Hematopoietic multipotent progenitor cell treated with erythropoietin and hydrocortisone succinate and interleukin-3 and kit ligand, for 6 days (in vitro differentiated cells): Measurements from ENCODE around the gene PAPOLB.

Experiments
- DNase-seq: peaks from one replicate; pipeline ENCODE4 v3.0.0-alpha.2; 2015

Gene PAPOLB

GRCh38 chr7:4820405-4820966 lies 41.3 kb downstream of the PAPOLB start:
- no peak for DNase-seq

GRCh38 chr7:4819560-4820404 lies 42.0 kb downstream of the PAPOLB start:
- no peak for DNase-seq

GRCh38 chr7:4818000-4818794 lies 43.6 kb downstream of the PAPOLB start:
- no peak for DNase-seq

GRCh38 chr7:4817178-4817901 lies 44.5 kb downstream of the PAPOLB start:
- no peak for DNase-seq

GRCh38 chr7:4816419-4817080 lies 45.3 kb downstream of the PAPOLB start:
- no peak for DNase-seq

- DNase-seq: no peak
Observed at GRCh38 chr7:4815609-4816418, 46.0 kb downstream of the PAPOLB start.

GRCh38 chr7:4815121-4815520 lies 46.7 kb downstream of the PAPOLB start:
- DNase-seq: no peak

GRCh38 chr7:4814433-4814832 lies 47.4 kb downstream of the PAPOLB start:
- DNase-seq: peak; percentile 27

- DNase-seq: no peak
Observed at GRCh38 chr7:4809666-4810065, 52.2 kb downstream of the PAPOLB start.

GRCh38 chr7:4809091-4809591 lies 52.7 kb downstream of the PAPOLB start:
- peak; percentile 30 for DNase-seq

- no peak for DNase-seq
Observed at GRCh38 chr7:4808565-4808964, 53.3 kb downstream of the PAPOLB start.

GRCh38 chr7:4808026-4808425 lies 53.8 kb downstream of the PAPOLB start:
- DNase-seq: no peak
